ENCODE measurements around the gene CLPX. TPM values are rescaled to one million over a fixed set of nuclear protein-coding genes. Genes with fewer than 3 reads are reported as not detected.

The CLPX gene
- polyA plus RNA-seq (2013, experiment 1 of 2), result 18.8 TPM
- 20.7 TPM for polyA plus RNA-seq (2013, experiment 2 of 2)

DNA sequence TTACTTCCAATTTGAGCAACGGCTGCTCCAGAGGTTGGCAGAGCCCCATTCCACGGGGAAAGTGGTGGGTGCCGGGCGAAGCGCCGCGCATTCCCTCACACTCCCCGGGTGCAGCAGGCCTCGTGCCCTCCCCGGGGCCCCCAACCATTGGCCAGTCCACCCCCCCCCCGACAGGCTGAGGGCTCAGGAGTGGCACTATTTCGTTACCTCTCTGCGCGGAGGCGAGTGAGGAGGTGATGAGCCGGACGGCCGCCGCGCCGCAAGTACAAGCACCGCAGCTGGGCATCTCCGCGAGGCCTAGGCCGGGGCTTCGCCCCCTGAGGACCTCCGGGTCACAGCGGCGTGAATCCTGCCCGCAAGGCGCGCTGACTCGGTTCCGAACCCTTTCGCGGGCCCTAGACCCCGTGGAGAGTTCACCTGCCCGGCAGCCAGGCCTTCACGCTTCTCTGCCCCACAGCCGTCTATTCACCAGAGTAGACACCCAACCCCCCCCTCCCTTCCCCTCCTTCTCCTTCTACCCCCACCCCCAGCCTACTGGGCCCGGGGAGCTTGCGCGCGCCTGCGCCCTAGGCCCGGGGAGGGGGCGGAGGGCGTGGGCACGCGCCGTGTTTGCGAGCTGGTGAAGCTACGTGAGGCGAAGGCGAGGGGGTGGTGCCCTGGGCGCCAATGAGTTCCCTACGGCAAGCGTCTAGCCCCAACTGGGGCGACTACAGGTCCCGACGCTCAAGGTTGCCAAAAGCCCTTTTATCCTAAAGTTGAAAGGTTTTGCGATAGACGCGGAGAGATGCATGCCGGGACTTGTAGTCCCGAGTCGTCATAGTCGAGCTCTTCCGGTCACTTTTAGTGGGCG, at the start of gene CLPX:
Gene CLPX, minus strand, starts transcription at position 475 of the 850 bp plus-strand sequence. Its CDS starts 189 bp downstream, at position 286.
- Histone ChIP-seq H3K9ac (ENCODE audit: low read length) (peak within 1 kb of the TSS; percentile 99), H3K79me1 (replicated peaks; ENCODE audit: low read length, poor library complexity, severe bottlenecking) (no peaks in the 10 kb centered on the region), H3K36me3 (ENCODE audit: control insufficient read depth in 1 of 2, insufficient read depth in 2 of 2, low read depth in 1 of 2, low read length in 2 of 2) (peaks cover under 1 to 3% of the 10 kb centered on the region in 2 experiments), H3K18ac (ENCODE audit: low read depth in 1 of 2, low read length in 2 of 2) (peak within 1 kb of the TSS; percentile 90 to 96), H3K4me3 (ENCODE audit: insufficient read depth in 1 of 2, low read depth in 1 of 2, low read length in 2 of 2) (peak within 1 kb of the TSS; percentile 90 to 96), H2BK12ac (ENCODE audit: low read length in 2 of 2) (peak within 1 kb of the TSS in 1 of 2 experiments; percentile 86), H2AFZ (ENCODE audit: low read depth, low read length) (peak within 1 kb of the TSS; percentile 69), H3K23ac (ENCODE audit: low read length in 2 of 2) (peak within 1 kb of the TSS; percentile 60 to 79), H3K4me1 (ENCODE audit: control insufficient read depth, insufficient read depth, low read depth, low read length) (peaks cover 7% of the 10 kb centered on the region), H3K4ac (ENCODE audit: low read depth in 1 of 2, low read length in 2 of 2) (peak within 1 kb of the TSS; percentile 96 to 99), H2BK5ac (ENCODE audit: low read depth, low read length, poor library complexity, severe bottlenecking) (peak within 1 kb of the TSS; percentile 85), H2AK5ac (ENCODE audit: low read length, severe bottlenecking) (peak within 1 kb of the TSS; percentile 13), H3K27me3 (ENCODE audit: control insufficient read depth in 1 of 2, insufficient read depth in 1 of 2, low read length in 2 of 2) (no peaks in the 10 kb centered on the region), H2BK15ac (ENCODE audit: low read depth, poor library complexity, severe bottlenecking) (peak within 1 kb of the TSS; percentile 99), H4K8ac (ENCODE audit: low read length) (peak within 1 kb of the TSS; percentile 97), H2BK120ac (ENCODE audit: low read depth, low read length) (peak within 1 kb of the TSS; percentile 64), H3K4me2 (ENCODE audit: low read length, poor library complexity, severe bottlenecking) (peak within 1 kb of the TSS; percentile 74), H3K14ac (ENCODE audit: low read length in 2 of 2) (peak within 1 kb of the TSS; percentile 19 to 26), H3K9me3 (ENCODE audit: control insufficient read depth, low read length) (no peaks in the 10 kb centered on the region), H4K91ac (ENCODE audit: low read length) (peak within 1 kb of the TSS; percentile 87), H3K27ac (ENCODE audit: low read length, poor library complexity, severe bottlenecking) (peak within 1 kb of the TSS; percentile 90)
- peak; percentile 90 for DNase-seq
- 1% methylated on average over 68 of the region's 70 CpGs for WGBS

DNA sequence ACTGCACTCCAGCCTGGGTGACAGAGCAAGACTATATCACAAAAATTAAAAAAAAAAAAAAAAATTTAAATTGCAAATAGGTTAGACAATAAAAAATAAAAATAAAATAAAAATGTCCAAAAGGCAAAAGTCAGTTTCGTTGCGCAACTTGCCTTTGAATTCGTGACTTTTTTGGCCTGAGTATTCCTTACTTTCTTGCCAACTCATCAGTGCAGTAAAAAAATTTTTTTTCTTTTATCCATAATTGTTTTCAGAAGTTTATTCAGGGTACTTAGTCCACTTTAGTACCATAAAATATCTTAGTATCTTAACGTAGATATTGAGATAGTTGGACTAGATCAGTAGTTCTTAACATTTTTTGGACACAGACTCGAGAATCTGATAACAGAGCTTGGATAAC, 48.6 kb upstream of the CLPX start:
- H3K27ac ChIP-seq (ENCODE audit: low read length, poor library complexity, severe bottlenecking), result no peak overlapping the region
- no peak overlapping the region for H2BK5ac ChIP-seq (ENCODE audit: low read depth, low read length, poor library complexity, severe bottlenecking)
- H3K4me2 ChIP-seq (ENCODE audit: low read length, poor library complexity, severe bottlenecking), result no peak overlapping the region
- no peak for DNase-seq
- H3K79me1 ChIP-seq (replicated peaks; ENCODE audit: low read length, poor library complexity, severe bottlenecking), result no peaks in the 10 kb centered on the region
- no peak overlapping the region for H2BK120ac ChIP-seq (ENCODE audit: low read depth, low read length)
- H3K4ac ChIP-seq (ENCODE audit: low read depth in 1 of 2, low read length in 2 of 2), result no peak overlapping the region
- no peak overlapping the region for H3K9ac ChIP-seq (ENCODE audit: low read length)
- H3K9me3 ChIP-seq (ENCODE audit: control insufficient read depth, low read length), result no peaks in the 10 kb centered on the region
- H3K23ac ChIP-seq (ENCODE audit: low read length in 2 of 2), result no peak overlapping the region
- whole genome bisulfite sequencing, result 88% methylated on average over 5 of the region's 5 CpGs
- H3K36me3 ChIP-seq (ENCODE audit: control insufficient read depth in 1 of 2, insufficient read depth in 2 of 2, low read depth in 1 of 2, low read length in 2 of 2), result no peaks in the 10 kb centered on the region
- no peak overlapping the region for H4K8ac ChIP-seq (ENCODE audit: low read length)
- no peak overlapping the region for H3K18ac ChIP-seq (ENCODE audit: low read depth in 1 of 2, low read length in 2 of 2)
- no peaks in the 10 kb centered on the region for H3K27me3 ChIP-seq (ENCODE audit: control insufficient read depth in 1 of 2, insufficient read depth in 1 of 2, low read length in 2 of 2)
- H2AK5ac ChIP-seq (ENCODE audit: low read length, severe bottlenecking), result no peak overlapping the region
- no peak overlapping the region for H3K14ac ChIP-seq (ENCODE audit: low read length in 2 of 2)
- H4K91ac ChIP-seq (ENCODE audit: low read length), result no peak overlapping the region
- no peak overlapping the region for H2AFZ ChIP-seq (ENCODE audit: low read depth, low read length)
- no peak overlapping the region for H2BK15ac ChIP-seq (ENCODE audit: low read depth, poor library complexity, severe bottlenecking)
- H2BK12ac ChIP-seq (ENCODE audit: low read length in 2 of 2), result no peak overlapping the region
- H3K4me1 ChIP-seq (ENCODE audit: control insufficient read depth, insufficient read depth, low read depth, low read length), result peaks cover 3% of the 10 kb centered on the region
- no peak overlapping the region for H3K4me3 ChIP-seq (ENCODE audit: insufficient read depth in 1 of 2, low read depth in 1 of 2, low read length in 2 of 2)

DNA sequence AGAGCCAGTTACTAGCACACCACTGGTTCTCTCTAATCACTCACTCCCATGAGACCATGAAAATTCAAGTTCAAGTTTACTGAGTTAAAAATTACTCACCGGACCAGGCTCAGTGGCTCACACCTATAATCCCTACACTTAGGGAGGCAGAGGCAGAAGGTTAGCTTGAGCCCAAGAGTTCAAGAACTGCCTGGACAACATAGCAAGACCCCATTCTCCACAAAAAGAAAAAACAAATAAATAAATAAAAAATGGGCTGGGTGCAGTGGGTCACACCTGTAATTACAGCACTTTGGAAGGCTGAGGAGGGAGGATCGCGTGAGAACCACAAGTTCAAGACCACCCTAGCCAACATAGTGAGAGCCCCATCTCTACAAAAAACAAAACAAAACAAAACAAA, 47.4 kb upstream of the CLPX start:
- Histone ChIP-seq H3K79me1 (replicated peaks; ENCODE audit: low read length, poor library complexity, severe bottlenecking) (no peaks in the 10 kb centered on the region), H4K8ac (ENCODE audit: low read length) (no peak overlapping the region), H3K14ac (ENCODE audit: low read length in 2 of 2) (no peak overlapping the region), H2AK5ac (ENCODE audit: low read length, severe bottlenecking) (no peak overlapping the region), H3K4me1 (ENCODE audit: control insufficient read depth, insufficient read depth, low read depth, low read length) (peaks cover 4% of the 10 kb centered on the region), H4K91ac (ENCODE audit: low read length) (no peak overlapping the region), H2BK12ac (ENCODE audit: low read length in 2 of 2) (no peak overlapping the region), H3K18ac (ENCODE audit: low read depth in 1 of 2, low read length in 2 of 2) (no peak overlapping the region), H3K4me3 (ENCODE audit: insufficient read depth in 1 of 2, low read depth in 1 of 2, low read length in 2 of 2) (no peak overlapping the region), H3K9ac (ENCODE audit: low read length) (no peak overlapping the region), H3K9me3 (ENCODE audit: control insufficient read depth, low read length) (no peaks in the 10 kb centered on the region), H3K4ac (ENCODE audit: low read depth in 1 of 2, low read length in 2 of 2) (no peak overlapping the region), H3K36me3 (ENCODE audit: control insufficient read depth in 1 of 2, insufficient read depth in 2 of 2, low read depth in 1 of 2, low read length in 2 of 2) (no peaks in the 10 kb centered on the region), H2BK5ac (ENCODE audit: low read depth, low read length, poor library complexity, severe bottlenecking) (no peak overlapping the region), H2BK120ac (ENCODE audit: low read depth, low read length) (no peak overlapping the region), H2BK15ac (ENCODE audit: low read depth, poor library complexity, severe bottlenecking) (no peak overlapping the region), H3K23ac (ENCODE audit: low read length in 2 of 2) (no peak overlapping the region), H3K27ac (ENCODE audit: low read length, poor library complexity, severe bottlenecking) (no peak overlapping the region), H3K4me2 (ENCODE audit: low read length, poor library complexity, severe bottlenecking) (no peak overlapping the region), H2AFZ (ENCODE audit: low read depth, low read length) (no peak overlapping the region), H3K27me3 (ENCODE audit: control insufficient read depth in 1 of 2, insufficient read depth in 1 of 2, low read length in 2 of 2) (no peaks in the 10 kb centered on the region)
- DNase-seq, result no peak
- 91% methylated on average over 3 of the region's 3 CpGs for WGBS

DNA sequence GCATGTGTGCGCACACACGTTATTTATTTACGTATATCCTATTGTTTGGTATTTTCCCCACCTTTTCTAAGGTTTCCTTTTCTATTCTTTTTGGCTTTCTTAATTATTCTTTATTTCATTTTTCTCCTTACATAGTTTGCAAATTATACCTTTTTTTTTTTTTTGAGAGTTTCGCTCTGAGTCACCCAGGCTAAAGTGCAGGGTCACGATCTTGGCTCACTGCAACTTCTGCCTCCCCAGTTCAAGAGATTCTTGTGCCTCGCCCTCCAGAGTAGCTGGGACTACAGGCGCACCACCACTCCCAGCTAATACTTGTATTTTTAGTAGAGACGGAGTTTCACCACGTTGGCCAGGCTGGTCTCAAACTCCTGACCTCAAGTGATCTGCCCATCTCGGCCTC, 46.2 kb upstream of the CLPX start:
- Histone ChIP-seq H3K14ac (ENCODE audit: low read length in 2 of 2) (no peak overlapping the region), H3K4me3 (ENCODE audit: insufficient read depth in 1 of 2, low read depth in 1 of 2, low read length in 2 of 2) (no peak overlapping the region), H3K18ac (ENCODE audit: low read depth in 1 of 2, low read length in 2 of 2) (no peak overlapping the region), H2BK15ac (ENCODE audit: low read depth, poor library complexity, severe bottlenecking) (no peak overlapping the region), H4K8ac (ENCODE audit: low read length) (no peak overlapping the region), H3K4me1 (ENCODE audit: control insufficient read depth, insufficient read depth, low read depth, low read length) (peaks cover 2% of the 10 kb centered on the region), H2BK5ac (ENCODE audit: low read depth, low read length, poor library complexity, severe bottlenecking) (no peak overlapping the region), H2BK120ac (ENCODE audit: low read depth, low read length) (no peak overlapping the region), H2BK12ac (ENCODE audit: low read length in 2 of 2) (no peak overlapping the region), H4K91ac (ENCODE audit: low read length) (no peak overlapping the region), H3K4me2 (ENCODE audit: low read length, poor library complexity, severe bottlenecking) (no peak overlapping the region), H2AK5ac (ENCODE audit: low read length, severe bottlenecking) (no peak overlapping the region), H3K27ac (ENCODE audit: low read length, poor library complexity, severe bottlenecking) (no peak overlapping the region), H3K4ac (ENCODE audit: low read depth in 1 of 2, low read length in 2 of 2) (no peak overlapping the region), H2AFZ (ENCODE audit: low read depth, low read length) (no peak overlapping the region), H3K9me3 (ENCODE audit: control insufficient read depth, low read length) (no peaks in the 10 kb centered on the region), H3K79me1 (replicated peaks; ENCODE audit: low read length, poor library complexity, severe bottlenecking) (no peaks in the 10 kb centered on the region), H3K27me3 (ENCODE audit: control insufficient read depth in 1 of 2, insufficient read depth in 1 of 2, low read length in 2 of 2) (no peaks in the 10 kb centered on the region), H3K36me3 (ENCODE audit: control insufficient read depth in 1 of 2, insufficient read depth in 2 of 2, low read depth in 1 of 2, low read length in 2 of 2) (no peaks in the 10 kb centered on the region), H3K9ac (ENCODE audit: low read length) (no peak overlapping the region), H3K23ac (ENCODE audit: low read length in 2 of 2) (no peak overlapping the region)
- 89% methylated on average over 7 of the region's 10 CpGs for WGBS
- no peak for DNase-seq

All from mesenchymal stem cell (in vitro differentiated cells and primary cell).